ENCODE results near the gene UBQLN2. TPM values are rescaled to one million over a fixed set of nuclear protein-coding genes. Genes with fewer than 3 reads are reported as not detected.
A peak's percentile ranks its signal among the peaks of the same experiment; 100 is the strongest.

The UBQLN2 gene
- total and polyA plus RNA-seq, 8 donors = 3.5 to 51.9 (median 11.9) TPM

- no peak overlapping the region for H3K27ac ChIP-seq
- intact Hi-C loops (cut with DNase I; ENCODE audit: low total_unique reads) = no loop called here
- H3K27me3 ChIP-seq = no peaks in the 10 kb centered on the region
- 72 to 88% (median 78%) methylated on average over 1 of the region's 1 CpG for WGBS, 5 donors
- no peak for DNase-seq
- H3K9me3 ChIP-seq = peaks cover 0 to 20% (median 7%) of the 10 kb centered on the region in 4 donors
- H3K4me3 ChIP-seq = no peak overlapping the region
- no peaks in the 10 kb centered on the region for H3K36me3 ChIP-seq
- no peak for TF ChIP-seq CTCF (IDR thresholded peaks at IDR 0.05)
- no peak for TF ChIP-seq POLR2AphosphoS5 (IDR thresholded peaks at IDR 0.05)
- no peak for TF ChIP-seq EP300 (IDR thresholded peaks at IDR 0.05)
- TF ChIP-seq POLR2A (IDR thresholded peaks at IDR 0.05) = no peak
- H3K4me1 ChIP-seq = no peaks in the 10 kb centered on the region
These were observed 12.8 kb upstream of the UBQLN2 start for GRCh38 chrX:56550667-56551066.

- Histone ChIP-seq H3K27me3 (no peaks in the 10 kb centered on the region), H3K4me3 (no peak overlapping the region), H3K27ac (no peak overlapping the region), H3K4me1 (no peaks in the 10 kb centered on the region), H3K36me3 (no peaks in the 10 kb centered on the region), H3K9me3 (no peaks in the 10 kb centered on the region)
- TF ChIP-seq EP300 (IDR thresholded peaks at IDR 0.05) (no peak), POLR2AphosphoS5 (IDR thresholded peaks at IDR 0.05) (no peak), POLR2A (IDR thresholded peaks at IDR 0.05) (no peak), CTCF (IDR thresholded peaks at IDR 0.05) (no peak)
- peak in 1 of 2 donors; percentile 4 for DNase-seq
- intact Hi-C loops (cut with DNase I; ENCODE audit: low total_unique reads) = no loop called here
- WGBS, 5 donors = 66 to 85% (median 73%) methylated on average over 4 of the region's 4 CpGs
These were observed 8.6 kb upstream of the UBQLN2 start for GRCh38 chrX:56554870-56555269.

- no peaks in the 10 kb centered on the region for H3K36me3 ChIP-seq
- no peaks in the 10 kb centered on the region for H3K9me3 ChIP-seq
- H3K4me3 ChIP-seq = no peak overlapping the region
- DNase-seq = no peak
- no peaks in the 10 kb centered on the region for H3K27me3 ChIP-seq
- 76 to 99% (median 93%) methylated on average over 2 of the region's 2 CpGs for WGBS, 5 donors
- TF ChIP-seq CTCF (IDR thresholded peaks at IDR 0.05) (no peak), POLR2A (IDR thresholded peaks at IDR 0.05) (no peak), POLR2AphosphoS5 (IDR thresholded peaks at IDR 0.05) (no peak), EP300 (IDR thresholded peaks at IDR 0.05) (no peak)
- H3K4me1 ChIP-seq = no peaks in the 10 kb centered on the region
- intact Hi-C loops (cut with DNase I; ENCODE audit: low total_unique reads) = no loop called here
- H3K27ac ChIP-seq = no peak overlapping the region
These were observed 6.0 kb upstream of the UBQLN2 start for GRCh38 chrX:56557376-56557929.

GRCh38 chrX:56564164-56564885 lies 898 bp downstream of the UBQLN2 start:
- 0 to 48% (median 9%) methylated on average over 15 to 23 of the region's 23 CpGs for WGBS, 5 donors

More at GRCh38 chrX:56564164-56564885, 898 bp downstream of the UBQLN2 start:
- Histone ChIP-seq H3K36me3 (no peaks in the 10 kb centered on the region), H3K9me3 (peaks cover 0 to 7% (median 2%) of the 10 kb centered on the region in 4 donors), H3K4me1 (peaks cover 0 to 38% (median 15%) of the 10 kb centered on the region in 4 donors), H3K27me3 (peaks cover 0 to 6% (median 0%) of the 10 kb centered on the region in 3 donors), H3K4me3 (peak overlapping the region; percentile 51 to 72 (median 58)), H3K27ac (peak overlapping the region; percentile 89 to 96 (median 94))
- intact Hi-C loops (cut with DNase I; ENCODE audit: low total_unique reads) = no loop called here
- DNase-seq = peak in 1 of 2 donors; percentile 43
- no peak for TF ChIP-seq POLR2A (IDR thresholded peaks at IDR 0.05)
- no peak for TF ChIP-seq CTCF (IDR thresholded peaks at IDR 0.05)
- TF ChIP-seq POLR2AphosphoS5 (IDR thresholded peaks at IDR 0.05) = no peak
- TF ChIP-seq EP300 (IDR thresholded peaks at IDR 0.05) = no peak

Measured in stomach (tissue), 9 donors.